Activated T-cell treated with anti-CD3 and anti-CD28 coated beads, Interleukin-2, amount 50 U/mL, for 72 hours (primary cell): ENCODE data around the gene ATAD3B. TPM values are rescaled to one million over a fixed set of nuclear protein-coding genes. Genes with fewer than 3 reads are reported as not detected.
"Not testable (repeated sequence)": the region's sequence is repeated elsewhere in the genome, so short reads cannot be mapped to it uniquely, and the experiment has no call there.

ENCODE experiments used
- ATAC-seq, 2 donors: fragments of 150-1000 bp; cut with Tn5 transposase; replicated peaks in 1 of 2; 2 replicates each; pipeline ENCODE4 v1.10.0; 2021; ENCODE audit warnings: moderate library complexity in 2 of 2, mild to moderate bottlenecking in 1 of 2
- DNase-seq, 2 donors: peaks; one replicate each; pipeline ENCODE4 v3.0.0; 2021 to 2022; ENCODE audit warnings: mixed read lengths in 1 of 2
- H3K27ac Mint-ChIP-seq: one replicate; pipeline ENCODE4 v1.8.0; 2022; ENCODE audit warnings: mild to moderate bottlenecking, moderate library complexity, mixed read lengths
- H3K27me3 Mint-ChIP-seq: one replicate; pipeline ENCODE4 v1.8.0; 2022; ENCODE audit warnings: low read depth, mixed read lengths
- H3K36me3 Mint-ChIP-seq, 2 donors: one replicate each; pipeline ENCODE4 v1.8.0; 2022; ENCODE audit warnings: mixed read lengths in 2 of 2, mild to moderate bottlenecking in 1 of 2; ENCODE audit not compliant: insufficient read depth in 2 of 2
- H3K4me1 Mint-ChIP-seq: one replicate; pipeline ENCODE4 v1.8.0; 2022; ENCODE audit warnings: low read depth, mixed read lengths
- H3K4me3 Mint-ChIP-seq, 2 donors: one replicate each; pipeline ENCODE4 v1.8.0; 2022; ENCODE audit warnings: mild to moderate bottlenecking in 2 of 2, mixed read lengths in 2 of 2, moderate library complexity in 2 of 2
- H3K9me3 Mint-ChIP-seq, 2 donors: one replicate each; pipeline ENCODE4 v1.8.0; 2022; ENCODE audit warnings: mixed read lengths in 2 of 2
- total RNA-seq, 2 donors: library from RNA; stranded (reverse); gene quantifications; one replicate each; pipeline ENCODE4 v1.2.3, GENCODE V29; 2022

ATAD3B gene
- total RNA-seq, 2 donors from 2014 or later = 20.6 to 25.3 TPM

GRCh38 chr1:1508775-1509464, 37.4 kb downstream of the ATAD3B start:
- H3K4me3 Mint-ChIP-seq, H3K27me3 Mint-ChIP-seq, DNase-seq, H3K36me3 Mint-ChIP-seq, ATAC-seq, H3K27ac Mint-ChIP-seq, H3K9me3 Mint-ChIP-seq: not testable (repeated sequence)
- peaks cover 33% of the 10 kb centered on the region for H3K4me1 Mint-ChIP-seq

- not testable (repeated sequence) for H3K4me3 Mint-ChIP-seq, DNase-seq, H3K9me3 Mint-ChIP-seq, H3K27ac Mint-ChIP-seq, H3K36me3 Mint-ChIP-seq, H3K27me3 Mint-ChIP-seq, ATAC-seq
- H3K4me1 Mint-ChIP-seq = peaks cover 34% of the 10 kb centered on the region
These were observed 37.9 kb downstream of the ATAD3B start for GRCh38 chr1:1509465-1509850.

GRCh38 chr1:1510912-1511532, 39.5 kb downstream of the ATAD3B start:
- H3K9me3 Mint-ChIP-seq = no peaks in the 10 kb centered on the region
- DNase-seq (peak in 1 of 2 donors; percentile 25), ATAC-seq (no peak)
- H3K27me3 Mint-ChIP-seq = no peaks in the 10 kb centered on the region
- peak overlapping the region; percentile 82 to 96 for H3K4me3 Mint-ChIP-seq
- H3K27ac Mint-ChIP-seq = peak overlapping the region; percentile 33
- H3K36me3 Mint-ChIP-seq = peaks cover 0 to 3% of the 10 kb centered on the region in 2 donors
- peaks cover 19% of the 10 kb centered on the region for H3K4me1 Mint-ChIP-seq

GRCh38 chr1:1511533-1512285, 40.1 kb downstream of the ATAD3B start, which contains the start of gene ATAD3A:
TSS of gene ATAD3A (plus strand) at chr1:1512162. CDS start at chr1:1512269, 107 bp downstream.
- Mint-ChIP-seq H3K27me3 (no peaks in the 10 kb centered on the region), H3K4me3 (peak within 1 kb of the TSS; percentile 89 to 96), H3K27ac (peak within 1 kb of the TSS; percentile 72), H3K4me1 (peaks cover 13% of the 10 kb centered on the region), H3K36me3 (peaks cover 0 to 3% of the 10 kb centered on the region in 2 donors), H3K9me3 (no peaks in the 10 kb centered on the region)
- ATAC-seq (peak; percentile 95), DNase-seq (peak; percentile 97)

GRCh38 chr1:1512425-1512824, 40.9 kb downstream of the ATAD3B start:
- not testable (repeated sequence) for H3K36me3 Mint-ChIP-seq, H3K27ac Mint-ChIP-seq, H3K9me3 Mint-ChIP-seq, H3K27me3 Mint-ChIP-seq
- Mint-ChIP-seq H3K4me3 (peak overlapping the region; percentile 68 to 71), H3K4me1 (peaks cover 13% of the 10 kb centered on the region)
- ATAC-seq (peak; percentile 6 to 10), DNase-seq (peak; percentile 25 to 38)

- Mint-ChIP-seq H3K4me1 (peaks cover 13% of the 10 kb centered on the region), H3K4me3 (peak overlapping the region; percentile 75 to 79)
- H3K27me3 Mint-ChIP-seq, DNase-seq, H3K36me3 Mint-ChIP-seq, H3K9me3 Mint-ChIP-seq, H3K27ac Mint-ChIP-seq, ATAC-seq: not testable (repeated sequence)
These were observed 42.1 kb downstream of the ATAD3B start for GRCh38 chr1:1513675-1514074.

GRCh38 chr1:1514376-1514775, 42.8 kb downstream of the ATAD3B start:
- H3K4me3 Mint-ChIP-seq, H3K27me3 Mint-ChIP-seq, H3K36me3 Mint-ChIP-seq, ATAC-seq, DNase-seq, H3K27ac Mint-ChIP-seq, H3K9me3 Mint-ChIP-seq: not testable (repeated sequence)
- H3K4me1 Mint-ChIP-seq = peaks cover 13% of the 10 kb centered on the region

GRCh38 chr1:1516923-1517322, 45.4 kb downstream of the ATAD3B start:
- H3K27ac Mint-ChIP-seq = not testable (repeated sequence)

GRCh38 chr1:1517973-1518620, 46.5 kb downstream of the ATAD3B start:
- no peak overlapping the region for H3K27ac Mint-ChIP-seq
- H3K36me3 Mint-ChIP-seq = peaks cover 4 to 7% of the 10 kb centered on the region in 2 donors
- H3K4me1 Mint-ChIP-seq = peaks cover 5% of the 10 kb centered on the region
- no peak for ATAC-seq
- no peak for DNase-seq
- no peaks in the 10 kb centered on the region for H3K27me3 Mint-ChIP-seq
- H3K4me3 Mint-ChIP-seq = no peak overlapping the region
- no peaks in the 10 kb centered on the region for H3K9me3 Mint-ChIP-seq

More at GRCh38 chr1:1516923-1517322, 45.4 kb downstream of the ATAD3B start:
- H3K4me3 Mint-ChIP-seq, H3K4me1 Mint-ChIP-seq, H3K36me3 Mint-ChIP-seq, ATAC-seq, DNase-seq, H3K27me3 Mint-ChIP-seq, H3K9me3 Mint-ChIP-seq: not testable (repeated sequence)

- not testable (repeated sequence) for DNase-seq, H3K9me3 Mint-ChIP-seq, H3K27ac Mint-ChIP-seq, ATAC-seq, H3K36me3 Mint-ChIP-seq, H3K27me3 Mint-ChIP-seq, H3K4me1 Mint-ChIP-seq, H3K4me3 Mint-ChIP-seq
These were observed 47.0 kb downstream of the ATAD3B start for GRCh38 chr1:1518621-1519007.

GRCh38 chr1:1519805-1520505, 48.4 kb downstream of the ATAD3B start:
- not testable (repeated sequence) for H3K27ac Mint-ChIP-seq, H3K27me3 Mint-ChIP-seq, H3K4me1 Mint-ChIP-seq, H3K9me3 Mint-ChIP-seq, H3K4me3 Mint-ChIP-seq, ATAC-seq, H3K36me3 Mint-ChIP-seq, DNase-seq

GRCh38 chr1:1521331-1521730, 49.8 kb downstream of the ATAD3B start:
- Mint-ChIP-seq H3K27ac (no peak overlapping the region), H3K9me3 (no peaks in the 10 kb centered on the region), H3K4me3 (no peak overlapping the region), H3K36me3 (peaks cover 3 to 4% of the 10 kb centered on the region in 2 donors), H3K4me1 (no peaks in the 10 kb centered on the region), H3K27me3 (no peaks in the 10 kb centered on the region)
- ATAC-seq (no peak), DNase-seq (no peak)
